GM19452 (cell line): ENCODE results near the gene ZBTB4.
"Not testable (repeated sequence)": the region's sequence is repeated elsewhere in the genome, so short reads cannot be mapped to it uniquely, and the experiment has no call there.

Experiments
- ATAC-seq: cut with Tn5 transposase; IDR thresholded peaks from one replicate; pipeline ENCODE4 v1.9.1; 2021; ENCODE audit not compliant: unreplicated experiment

Gene ZBTB4

GRCh38 chr17:7470457-7470973, 8.9 kb downstream of the ZBTB4 start:
- not testable (repeated sequence) for ATAC-seq

GRCh38 chr17:7469843-7470242, 9.6 kb downstream of the ZBTB4 start:
- not testable (repeated sequence) for ATAC-seq

- ATAC-seq: no peak
These were observed 10.5 kb downstream of the ZBTB4 start for GRCh38 chr17:7468804-7469389.

GRCh38 chr17:7468290-7468689, 11.1 kb downstream of the ZBTB4 start:
- ATAC-seq: no peak

GRCh38 chr17:7467498-7467897, 11.9 kb downstream of the ZBTB4 start:
- ATAC-seq: no peak

- no peak for ATAC-seq
These were observed 12.6 kb downstream of the ZBTB4 start for GRCh38 chr17:7466639-7467341.

- no peak for ATAC-seq
These were observed 13.2 kb downstream of the ZBTB4 start for GRCh38 chr17:7466318-7466638.

GRCh38 chr17:7465597-7466275, 13.7 kb downstream of the ZBTB4 start:
- ATAC-seq: no peak

- ATAC-seq: no peak
These were observed 15.3 kb downstream of the ZBTB4 start for GRCh38 chr17:7464081-7464480.

GRCh38 chr17:7463372-7463846, 16.0 kb downstream of the ZBTB4 start:
- ATAC-seq: no peak

- ATAC-seq: no peak
These were observed 16.7 kb downstream of the ZBTB4 start for GRCh38 chr17:7462474-7463371.

- no peak for ATAC-seq
These were observed 18.4 kb downstream of the ZBTB4 start for GRCh38 chr17:7460850-7461660.

GRCh38 chr17:7459961-7460545, 19.4 kb downstream of the ZBTB4 start:
- no peak for ATAC-seq

- ATAC-seq: no peak
These were observed 31.0 kb downstream of the ZBTB4 start for GRCh38 chr17:7448461-7448860.

- ATAC-seq: no peak
These were observed 33.8 kb downstream of the ZBTB4 start for GRCh38 chr17:7445619-7445968.

- no peak for ATAC-seq
These were observed 34.5 kb downstream of the ZBTB4 start, which contains the start of gene CHRNB1 for GRCh38 chr17:7444682-7445618. Gene CHRNB1, plus strand, starts transcription at chr17:7445061. Its CDS starts 67 bp downstream, at chr17:7445128.

- no peak for ATAC-seq
These were observed 35.6 kb downstream of the ZBTB4 start for GRCh38 chr17:7443499-7444485.

- ATAC-seq: no peak
These were observed 37.3 kb downstream of the ZBTB4 start for GRCh38 chr17:7442142-7442541.
